GM10266 (cell line): Measurements from ENCODE around the gene ERG28.

Experiments used
- DNase-seq: peaks from one replicate; pipeline ENCODE4 v3.0.0; 2012; ENCODE audit errors: extremely low spot score
- TF ChIP-seq, protein P1 (sequence below): IDR thresholded peaks from 2 replicates; pipeline ENCODE4 v1.5.1; 2012; ENCODE audit warnings: mild to moderate bottlenecking, low read depth; ENCODE audit not compliant: control insufficient read depth, insufficient read depth; ENCODE audit errors: missing control alignments

Gene ERG28

DNA sequence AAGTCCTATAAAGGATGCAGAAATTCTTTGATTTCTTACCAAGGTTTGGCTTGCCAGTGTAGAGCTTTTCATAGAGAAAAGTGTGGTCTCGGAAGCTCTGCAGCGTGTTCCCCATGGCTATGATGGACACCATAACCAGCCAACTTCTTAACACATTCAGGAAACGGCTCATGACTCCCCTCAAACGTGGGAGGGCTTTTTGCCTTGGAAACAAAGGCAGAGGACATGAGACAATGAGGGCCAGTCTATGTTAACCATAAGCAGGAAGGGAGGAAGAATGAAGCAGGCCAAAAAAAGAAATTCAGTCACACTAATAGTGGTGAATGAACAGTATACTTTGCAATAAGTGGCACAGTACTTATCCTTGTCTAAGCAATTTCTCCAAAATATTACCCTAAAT, 3.3 kb downstream of the ERG28 start:
- TF ChIP-seq, protein P1, sequence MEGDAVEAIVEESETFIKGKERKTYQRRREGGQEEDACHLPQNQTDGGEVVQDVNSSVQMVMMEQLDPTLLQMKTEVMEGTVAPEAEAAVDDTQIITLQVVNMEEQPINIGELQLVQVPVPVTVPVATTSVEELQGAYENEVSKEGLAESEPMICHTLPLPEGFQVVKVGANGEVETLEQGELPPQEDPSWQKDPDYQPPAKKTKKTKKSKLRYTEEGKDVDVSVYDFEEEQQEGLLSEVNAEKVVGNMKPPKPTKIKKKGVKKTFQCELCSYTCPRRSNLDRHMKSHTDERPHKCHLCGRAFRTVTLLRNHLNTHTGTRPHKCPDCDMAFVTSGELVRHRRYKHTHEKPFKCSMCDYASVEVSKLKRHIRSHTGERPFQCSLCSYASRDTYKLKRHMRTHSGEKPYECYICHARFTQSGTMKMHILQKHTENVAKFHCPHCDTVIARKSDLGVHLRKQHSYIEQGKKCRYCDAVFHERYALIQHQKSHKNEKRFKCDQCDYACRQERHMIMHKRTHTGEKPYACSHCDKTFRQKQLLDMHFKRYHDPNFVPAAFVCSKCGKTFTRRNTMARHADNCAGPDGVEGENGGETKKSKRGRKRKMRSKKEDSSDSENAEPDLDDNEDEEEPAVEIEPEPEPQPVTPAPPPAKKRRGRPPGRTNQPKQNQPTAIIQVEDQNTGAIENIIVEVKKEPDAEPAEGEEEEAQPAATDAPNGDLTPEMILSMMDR = no peak
- no peak for DNase-seq

- TF ChIP-seq, protein P1 = no peak
- no peak for DNase-seq
These were observed 5.4 kb downstream of the ERG28 start for GRCh38 chr14:75655235-75655634.

DNA sequence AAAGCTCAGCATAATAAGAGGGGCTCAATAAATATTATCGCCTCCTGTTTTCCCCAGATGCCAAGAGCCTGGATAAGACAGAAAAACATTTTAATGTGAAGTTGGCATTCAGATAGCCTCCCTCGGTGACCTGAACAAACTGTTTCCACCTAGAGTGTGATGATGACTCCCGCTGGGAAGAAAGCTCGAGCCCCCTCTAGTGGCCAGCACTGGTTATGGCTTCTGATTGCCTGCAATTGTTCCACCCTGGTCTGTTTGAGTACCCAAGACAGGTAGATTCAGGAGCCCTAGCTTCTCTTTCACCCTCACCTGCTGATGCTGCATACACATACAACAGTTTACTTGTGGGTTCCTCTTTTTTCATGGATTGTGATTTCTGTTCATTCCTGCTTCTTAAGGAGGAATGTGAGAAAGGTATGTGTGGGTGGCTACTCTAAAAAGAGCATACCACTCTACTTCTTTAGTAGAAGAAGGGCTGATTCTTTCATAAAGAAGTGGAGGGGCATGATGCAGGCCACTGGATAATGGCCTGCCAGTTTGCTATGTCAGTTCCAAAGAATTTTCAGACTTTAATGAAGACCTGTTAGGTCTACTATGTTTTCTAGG, 6.4 kb downstream of the ERG28 start:
- peak; percentile 74 for DNase-seq

DNA sequence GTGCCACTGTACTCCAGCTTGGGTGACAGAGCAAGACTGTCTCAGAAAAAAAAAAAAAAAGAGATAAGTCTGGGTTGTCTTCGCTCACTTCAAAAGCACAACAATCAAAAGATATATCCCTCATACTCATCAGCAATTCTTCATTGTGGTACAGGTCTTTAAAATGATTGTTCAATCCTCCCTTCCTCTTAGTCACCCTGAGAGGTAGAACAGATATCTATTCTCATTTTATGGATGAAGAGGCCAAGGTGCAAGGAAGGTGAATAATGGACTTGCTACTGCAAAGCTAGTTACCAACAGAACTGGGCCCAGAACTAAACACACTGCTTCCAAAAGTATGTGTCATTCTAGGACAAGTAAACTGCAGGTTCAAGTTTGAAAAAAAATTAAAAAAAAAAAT, 7.1 kb downstream of the ERG28 start:
- no peak for DNase-seq
- TF ChIP-seq, protein P1 = no peak

More for the DNA sequence above, 6.4 kb downstream of the ERG28 start:
- TF ChIP-seq, protein P1 = peak; percentile 93

- DNase-seq = no peak
- TF ChIP-seq, protein P1 = no peak
These were observed 10.2 kb downstream of the ERG28 start for GRCh38 chr14:75650253-75651058.

GRCh38 chr14:75649773-75650172, 10.9 kb downstream of the ERG28 start:
- TF ChIP-seq, protein P1 = no peak
- DNase-seq = no peak

GRCh38 chr14:75649337-75649736, 11.3 kb downstream of the ERG28 start:
- DNase-seq = no peak
- TF ChIP-seq, protein P1 = no peak
